T-helper 1 cell (primary cell): ENCODE measurements around the gene CRB1.
"Not testable (repeated sequence)": the region's sequence is repeated elsewhere in the genome, so short reads cannot be mapped to it uniquely, and the experiment has no call there.

Experiments used
- DNase-seq, 5 donors: peaks; one replicate each; pipeline ENCODE4 v3.0.0-alpha.2; 2012 to 2020

CRB1 gene

GRCh38 chr1:197402189-197402588 lies 134.1 kb downstream of the CRB1 start:
- DNase-seq, result no peak

DNA sequence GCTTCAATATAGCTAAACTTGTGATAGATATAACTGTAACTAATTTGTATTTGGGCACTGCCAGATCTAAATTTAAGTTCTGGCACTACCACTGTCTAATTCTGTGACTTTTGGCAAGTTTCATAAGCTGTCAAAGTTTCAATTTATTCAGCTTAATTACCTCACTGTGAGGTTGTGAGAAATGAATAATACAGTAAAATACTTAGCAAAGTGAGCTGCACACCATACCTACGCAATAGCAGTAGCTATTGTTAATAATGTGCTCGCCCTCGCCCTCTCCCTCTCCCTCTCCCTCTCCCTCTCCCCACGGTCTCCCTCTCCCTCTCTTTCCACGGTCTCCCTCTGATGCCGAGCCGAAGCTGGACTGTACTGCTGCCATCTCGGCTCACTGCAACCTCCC lies 136.7 kb downstream of the CRB1 start:
- DNase-seq, result not testable (repeated sequence)

- DNase-seq, result not testable (repeated sequence)
Measured at GRCh38 chr1:197405614-197406013, 137.6 kb downstream of the CRB1 start.

- no peak for DNase-seq
Measured at GRCh38 chr1:197413564-197413963, 145.5 kb downstream of the CRB1 start.

- no peak for DNase-seq
Measured at GRCh38 chr1:197415221-197415620, 147.2 kb downstream of the CRB1 start.

- DNase-seq, result no peak
Measured at GRCh38 chr1:197418693-197419092, 150.6 kb downstream of the CRB1 start.

- no peak for DNase-seq
Measured at GRCh38 chr1:197422993-197423392, 154.9 kb downstream of the CRB1 start.

DNA sequence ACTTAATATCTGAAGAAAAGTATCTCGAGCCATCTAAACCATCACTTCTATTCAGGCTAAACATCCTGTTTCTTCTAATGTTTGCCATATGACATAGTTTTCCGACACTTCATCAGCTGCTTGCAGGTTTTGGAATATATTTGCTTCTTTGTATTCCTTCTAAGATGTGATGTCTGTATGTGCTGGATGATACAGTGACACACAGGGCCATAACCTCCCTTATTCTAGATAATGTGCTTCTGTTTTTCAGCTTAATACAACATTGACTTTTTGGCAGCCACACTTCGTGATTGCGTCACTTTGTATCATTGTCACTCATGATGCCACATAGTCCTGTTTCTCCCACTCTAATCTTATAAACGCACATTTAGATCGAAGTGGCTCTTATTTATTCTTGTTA lies 156.3 kb downstream of the CRB1 start:
- no peak for DNase-seq

- no peak for DNase-seq
Measured at GRCh38 chr1:197429372-197429771, 161.3 kb downstream of the CRB1 start.

DNA sequence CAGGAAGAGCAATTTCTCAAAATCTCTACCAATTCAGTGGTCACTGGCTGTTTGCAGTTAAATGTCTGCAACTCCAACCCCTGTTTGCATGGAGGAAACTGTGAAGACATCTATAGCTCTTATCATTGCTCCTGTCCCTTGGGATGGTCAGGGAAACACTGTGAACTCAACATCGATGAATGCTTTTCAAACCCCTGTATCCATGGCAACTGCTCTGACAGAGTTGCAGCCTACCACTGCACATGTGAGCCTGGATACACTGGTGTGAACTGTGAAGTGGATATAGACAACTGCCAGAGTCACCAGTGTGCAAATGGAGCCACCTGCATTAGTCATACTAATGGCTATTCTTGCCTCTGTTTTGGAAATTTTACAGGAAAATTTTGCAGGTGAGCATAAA lies 167.2 kb downstream of the CRB1 start:
- DNase-seq, result no peak

GRCh38 chr1:197437601-197438000 lies 169.5 kb downstream of the CRB1 start:
- no peak for DNase-seq

- no peak for DNase-seq
Measured at GRCh38 chr1:197438010-197438790, 170.1 kb downstream of the CRB1 start.

- no peak for DNase-seq
Measured at GRCh38 chr1:197439708-197440280, 171.7 kb downstream of the CRB1 start.

- no peak for DNase-seq
Measured at GRCh38 chr1:197440715-197441114, 172.7 kb downstream of the CRB1 start.

DNA sequence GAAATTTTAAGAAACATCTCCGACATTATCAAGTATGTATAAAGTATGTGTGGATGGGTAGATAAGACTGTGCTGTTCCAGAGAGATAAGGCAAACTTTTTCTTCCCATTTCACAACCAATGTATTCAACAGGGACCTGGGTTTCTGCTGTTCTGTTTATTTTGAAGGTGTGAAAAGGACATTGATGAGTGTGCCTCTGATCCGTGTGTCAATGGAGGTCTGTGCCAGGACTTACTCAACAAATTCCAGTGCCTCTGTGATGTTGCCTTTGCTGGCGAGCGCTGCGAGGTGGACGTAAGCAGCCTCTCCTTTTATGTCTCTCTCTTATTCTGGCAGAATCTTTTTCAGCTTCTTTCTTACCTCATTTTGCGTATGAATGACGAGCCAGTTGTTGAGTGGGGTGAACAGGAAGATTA lies 174.0 kb downstream of the CRB1 start:
- DNase-seq, result no peak

DNA sequence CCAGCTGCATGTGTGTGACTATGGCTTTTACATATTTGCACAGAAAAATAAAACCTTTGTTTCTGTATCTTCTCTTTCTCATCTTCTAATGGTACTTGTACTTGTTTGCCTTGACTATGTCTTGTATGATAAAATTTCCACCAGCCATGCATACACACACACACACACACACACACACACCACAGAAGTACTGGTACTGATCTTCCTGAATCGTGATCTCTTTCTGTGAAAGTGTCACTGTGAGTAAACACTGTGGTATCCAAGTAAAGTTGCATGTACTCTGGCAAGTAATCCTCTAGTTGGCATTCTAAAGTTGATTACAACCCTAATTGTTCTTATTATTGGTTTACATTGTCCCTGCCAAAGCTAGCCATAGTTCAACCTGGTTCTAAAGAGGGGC lies 176.7 kb downstream of the CRB1 start:
- DNase-seq, result no peak

GRCh38 chr1:197448121-197448779 lies 180.2 kb downstream of the CRB1 start:
- DNase-seq, result no peak

GRCh38 chr1:197451381-197451780 lies 183.3 kb downstream of the CRB1 start:
- no peak for DNase-seq

GRCh38 chr1:197453376-197454058 lies 185.5 kb downstream of the CRB1 start:
- no peak for DNase-seq

DNA sequence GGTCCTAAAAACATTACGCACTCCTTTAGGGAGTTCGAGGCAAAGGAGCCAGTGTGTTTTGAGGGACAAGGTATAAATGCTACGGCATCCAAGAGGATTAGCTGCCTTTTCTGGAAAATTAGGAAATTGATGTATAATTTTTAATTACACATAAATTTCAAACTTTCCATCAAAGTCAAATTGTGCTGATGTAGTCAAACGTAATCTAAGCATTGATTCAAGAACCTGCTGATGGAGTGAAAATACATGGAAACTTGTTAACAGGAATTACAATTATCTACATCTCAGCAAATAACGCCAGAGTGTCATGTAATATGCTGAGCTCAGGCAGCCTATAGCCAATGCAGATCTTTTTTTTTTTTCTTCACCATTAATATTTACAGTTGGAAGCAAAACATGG lies 194.5 kb downstream of the CRB1 start:
- DNase-seq, result no peak

DNA sequence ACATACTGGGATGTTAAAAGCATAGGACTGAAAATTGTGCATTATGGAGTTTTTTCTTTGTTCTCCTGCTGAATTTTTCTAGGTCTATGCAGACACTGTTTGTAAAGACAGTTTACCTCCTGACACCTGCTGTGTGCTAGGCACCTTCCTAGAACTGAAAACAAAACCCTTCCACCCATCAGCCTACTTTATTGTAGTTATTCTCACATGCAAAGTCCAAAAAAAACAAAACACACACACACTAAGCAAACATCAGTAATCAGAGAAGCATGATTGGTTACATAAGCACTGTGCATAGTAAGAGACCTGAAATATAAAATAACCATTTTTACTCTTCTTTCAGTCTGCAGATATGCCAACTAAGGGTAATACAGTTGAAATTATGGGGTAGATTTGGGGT lies 195.1 kb downstream of the CRB1 start:
- no peak for DNase-seq

DNA sequence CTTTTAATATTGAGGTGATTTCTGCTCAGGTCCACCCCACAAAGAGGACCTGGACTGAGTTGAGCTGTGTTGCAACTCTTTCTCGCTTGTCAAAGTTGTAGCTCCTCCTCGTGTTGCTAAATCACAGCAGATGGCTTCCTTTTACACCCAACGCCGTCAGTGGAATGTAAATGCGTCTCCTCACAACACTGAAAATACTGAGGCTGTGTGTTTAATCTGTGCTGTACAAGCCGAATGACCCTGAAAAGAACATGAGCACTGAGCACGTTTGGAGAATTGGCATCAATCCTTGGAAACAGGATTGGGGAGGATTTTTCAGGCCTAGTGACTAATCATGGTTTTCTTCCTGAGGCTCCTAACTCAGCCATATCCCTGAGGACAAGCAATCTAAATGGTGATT lies 196.0 kb downstream of the CRB1 start:
- DNase-seq, result no peak

DNA sequence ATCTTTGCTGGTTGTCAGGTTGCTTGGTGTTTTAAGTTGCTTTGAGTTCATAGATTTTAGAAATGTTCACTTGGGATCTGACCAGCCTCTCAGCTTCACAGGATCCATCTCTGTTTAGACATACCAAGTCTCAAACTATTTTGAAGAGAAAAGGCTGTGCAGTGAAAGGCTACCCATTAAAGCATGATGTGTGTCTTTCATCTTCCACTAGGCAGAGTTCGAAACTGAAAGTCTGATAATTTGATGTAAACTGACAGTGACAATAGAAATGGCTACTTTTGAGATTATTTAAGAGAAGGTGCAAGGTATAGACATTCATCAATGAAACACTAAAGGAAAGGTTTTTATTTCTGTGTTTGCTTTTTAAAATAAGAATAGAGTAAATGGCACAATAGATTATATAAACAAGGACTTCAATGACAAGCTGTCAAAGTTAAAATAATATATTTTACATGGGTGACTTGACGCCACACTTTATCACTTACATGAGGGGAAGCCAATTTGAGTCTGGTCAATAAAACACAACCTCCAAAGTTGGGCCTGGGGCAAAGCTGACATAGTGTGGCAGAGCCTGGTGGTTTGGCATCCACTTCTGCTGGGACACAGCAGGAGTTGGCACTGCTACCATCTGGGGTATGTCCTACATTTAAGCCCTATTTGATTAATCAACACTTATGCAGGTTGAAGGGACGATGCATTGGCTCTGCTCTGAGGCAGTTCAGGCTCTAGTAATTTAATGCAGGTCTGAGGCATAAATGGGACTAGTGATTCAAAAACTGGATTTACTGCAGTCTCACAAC lies 197.7 kb downstream of the CRB1 start:
- no peak for DNase-seq
